ENCODE measurements around the gene RDH5.
A peak's percentile ranks its signal among the peaks of the same experiment; 100 is the strongest.

Gene RDH5

GRCh38 chr12:55696141-55696540 is 24.1 kb upstream of the RDH5 start:
- no peak for DNase-seq (ENCODE audit: low spot score)

GRCh38 chr12:55696796-55697462 is 23.3 kb upstream of the RDH5 start:
- no peak for DNase-seq (ENCODE audit: low spot score)

GRCh38 chr12:55697686-55698085 is 22.5 kb upstream of the RDH5 start:
- DNase-seq (ENCODE audit: low spot score): no peak

- no peak for DNase-seq (ENCODE audit: low spot score)
Observed at GRCh38 chr12:55698241-55698955, 21.8 kb upstream of the RDH5 start.

- DNase-seq (ENCODE audit: low spot score): no peak
Observed at GRCh38 chr12:55698965-55699364, 21.2 kb upstream of the RDH5 start.

- no peak for DNase-seq (ENCODE audit: low spot score)
Observed at GRCh38 chr12:55699471-55700055, 20.6 kb upstream of the RDH5 start.

- no peak for DNase-seq (ENCODE audit: low spot score)
Observed at GRCh38 chr12:55700255-55701018, 19.8 kb upstream of the RDH5 start.

- no peak for DNase-seq (ENCODE audit: low spot score)
Observed at GRCh38 chr12:55702861-55703260, 17.3 kb upstream of the RDH5 start.

- DNase-seq (ENCODE audit: low spot score): no peak
Observed at GRCh38 chr12:55703288-55703687, 16.9 kb upstream of the RDH5 start.

GRCh38 chr12:55703901-55704761 is 16.1 kb upstream of the RDH5 start:
- DNase-seq (ENCODE audit: low spot score): no peak

GRCh38 chr12:55704824-55705718 is 15.1 kb upstream of the RDH5 start:
- no peak for DNase-seq (ENCODE audit: low spot score)

- no peak for DNase-seq (ENCODE audit: low spot score)
Observed at GRCh38 chr12:55705782-55706402, 14.3 kb upstream of the RDH5 start.

GRCh38 chr12:55706568-55707218 is 13.5 kb upstream of the RDH5 start:
- DNase-seq (ENCODE audit: low spot score): no peak

GRCh38 chr12:55707219-55707671 is 12.9 kb upstream of the RDH5 start:
- DNase-seq (ENCODE audit: low spot score): no peak

- peak; percentile 72 for DNase-seq (ENCODE audit: low spot score)
Observed at GRCh38 chr12:55707841-55708694, 12.1 kb upstream of the RDH5 start, which contains the start of gene ITGA7. Gene ITGA7, minus strand, starts transcription at chr12:55707904. Its CDS starts 222 bp downstream, at chr12:55707682.

- DNase-seq (ENCODE audit: low spot score): no peak
Observed at GRCh38 chr12:55708695-55709233, 11.4 kb upstream of the RDH5 start.

GRCh38 chr12:55711786-55712553 is 8.2 kb upstream of the RDH5 start:
- no peak for DNase-seq (ENCODE audit: low spot score)
